ENCODE measurements around the gene SMARCD1.

Gene SMARCD1

DNA sequence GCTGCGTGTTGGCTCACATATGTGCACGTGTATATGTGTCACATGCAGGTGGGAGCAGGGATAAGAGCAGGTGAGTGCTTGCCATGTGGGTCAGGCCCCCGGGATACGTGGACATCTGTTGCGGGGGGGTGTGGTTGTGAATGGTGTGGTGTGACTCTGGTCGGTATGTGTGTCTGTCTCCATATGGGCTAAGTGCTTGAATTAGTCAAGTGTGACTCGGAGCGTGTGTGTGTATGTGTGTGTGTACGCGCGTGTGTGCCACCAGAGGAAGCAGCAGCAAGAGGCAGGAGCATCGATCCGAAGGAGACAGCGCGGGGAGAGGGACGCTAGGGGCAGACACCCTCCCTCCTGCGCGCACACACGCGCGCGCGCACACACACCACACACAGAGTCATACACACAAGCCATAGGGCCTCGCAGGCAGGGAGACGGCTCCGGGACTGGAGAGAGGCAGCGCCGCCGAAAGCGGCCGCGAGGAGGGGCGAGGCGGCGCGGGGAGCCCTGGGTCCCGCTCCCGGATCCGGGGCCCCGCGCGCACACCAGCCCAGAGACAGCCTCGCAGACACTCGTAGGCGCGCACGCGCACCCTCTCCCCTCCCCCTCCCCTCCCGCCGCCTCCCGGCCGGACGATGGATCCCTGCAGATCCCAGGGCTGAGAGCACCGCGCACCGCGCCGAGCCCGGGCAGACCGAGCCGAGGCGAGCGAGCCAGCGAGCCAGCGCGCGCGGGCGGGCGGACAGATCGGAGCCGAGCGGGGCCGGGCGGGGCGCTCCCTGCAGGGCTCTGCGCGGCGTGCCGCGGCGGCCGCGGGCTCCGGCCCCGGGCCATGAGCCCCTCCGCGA is 27.9 kb upstream of the SMARCD1 start, which contains the start of gene ASIC1:
TSS of gene ASIC1 (plus strand) at position 597 of the 842 bp plus-strand sequence. CDS start 1,171 bp downstream, outside the sequence.
- DNase-seq, result peak; percentile 38

DNA sequence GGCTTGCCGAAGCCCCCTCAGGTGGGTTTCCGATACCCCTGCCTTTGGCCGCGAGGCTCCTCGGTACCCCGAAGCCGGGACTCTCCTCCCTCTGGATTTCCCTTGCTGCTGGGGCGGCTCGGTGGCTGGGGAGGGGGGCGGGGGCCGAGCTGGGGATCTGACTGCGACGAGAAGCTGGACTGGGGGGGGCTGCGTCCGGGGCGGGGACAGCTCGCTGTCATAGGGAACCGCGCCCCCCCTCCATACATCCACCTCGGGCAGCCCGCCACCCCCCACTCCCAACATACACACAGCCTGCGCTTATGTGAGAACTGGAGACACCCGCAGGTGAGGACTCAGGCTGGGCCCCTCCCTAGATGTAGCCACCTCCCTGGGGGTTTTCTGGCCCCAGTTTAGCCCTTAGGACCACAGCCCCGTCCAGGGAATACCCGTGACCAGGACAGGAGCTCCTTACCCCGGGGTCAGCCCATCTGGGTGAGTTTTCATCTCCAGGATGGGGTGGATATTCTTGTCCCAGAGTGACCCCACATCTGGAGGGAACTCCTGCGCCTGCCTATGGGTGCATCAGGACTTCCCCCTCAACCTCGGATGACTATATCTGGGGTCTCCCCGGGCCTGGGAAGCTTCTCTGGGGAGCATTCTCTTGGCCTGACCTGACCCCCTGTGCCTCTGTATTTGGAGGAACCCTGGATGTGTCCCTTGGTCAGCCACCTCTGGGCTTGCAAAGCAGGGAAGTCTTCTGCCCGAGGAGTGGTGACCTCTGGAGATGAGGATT is 27.1 kb upstream of the SMARCD1 start:
- DNase-seq, result no peak

DNA sequence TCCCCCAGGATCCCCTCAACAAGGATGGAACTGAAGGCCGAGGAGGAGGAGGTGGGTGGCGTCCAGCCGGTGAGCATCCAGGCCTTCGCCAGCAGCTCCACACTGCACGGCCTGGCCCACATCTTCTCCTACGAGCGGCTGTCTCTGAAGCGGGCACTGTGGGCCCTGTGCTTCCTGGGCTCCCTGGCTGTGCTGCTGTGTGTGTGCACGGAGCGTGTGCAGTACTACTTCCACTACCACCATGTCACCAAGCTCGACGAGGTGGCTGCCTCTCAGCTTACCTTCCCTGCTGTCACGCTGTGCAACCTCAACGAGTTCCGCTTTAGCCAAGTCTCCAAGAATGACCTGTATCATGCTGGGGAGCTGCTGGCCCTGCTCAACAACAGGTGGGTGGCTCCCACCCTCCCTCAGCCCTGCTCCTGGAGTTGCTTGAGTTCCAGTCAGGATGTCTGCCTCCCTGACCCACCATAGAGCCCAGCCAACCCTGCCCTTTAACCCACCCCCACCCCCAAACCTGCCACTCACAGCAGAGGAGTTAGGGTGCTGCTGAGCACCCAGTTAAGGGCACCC is 26.3 kb upstream of the SMARCD1 start:
- no peak for DNase-seq

DNA sequence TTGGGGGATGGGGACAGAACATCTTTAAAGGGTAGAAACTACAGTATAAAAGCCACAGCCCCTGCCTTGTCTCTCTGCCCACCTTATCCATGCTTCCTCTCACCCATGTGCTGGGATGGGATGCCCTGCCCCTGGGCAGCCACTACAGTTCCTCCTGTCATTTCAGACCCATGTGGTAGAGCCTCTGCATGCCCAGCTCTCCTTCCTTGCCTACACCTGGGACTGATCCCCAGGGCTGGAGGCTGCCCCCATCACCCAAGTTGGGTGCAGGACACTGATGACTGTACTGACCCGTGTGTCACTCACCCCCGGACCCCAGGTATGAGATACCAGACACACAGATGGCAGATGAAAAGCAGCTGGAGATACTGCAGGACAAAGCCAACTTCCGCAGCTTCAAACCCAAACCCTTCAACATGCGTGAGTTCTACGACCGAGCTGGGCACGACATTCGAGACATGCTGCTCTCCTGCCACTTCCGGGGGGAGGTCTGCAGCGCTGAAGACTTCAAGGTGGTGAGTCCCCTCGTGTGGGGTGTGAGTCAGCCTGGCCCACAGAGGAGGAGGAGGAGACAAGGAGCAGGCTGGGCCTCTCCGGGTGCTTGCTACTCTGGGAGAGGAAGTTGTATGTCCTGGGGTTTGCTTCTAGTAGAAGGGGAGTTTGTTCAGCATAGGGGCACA is 25.6 kb upstream of the SMARCD1 start:
- no peak for DNase-seq

DNA sequence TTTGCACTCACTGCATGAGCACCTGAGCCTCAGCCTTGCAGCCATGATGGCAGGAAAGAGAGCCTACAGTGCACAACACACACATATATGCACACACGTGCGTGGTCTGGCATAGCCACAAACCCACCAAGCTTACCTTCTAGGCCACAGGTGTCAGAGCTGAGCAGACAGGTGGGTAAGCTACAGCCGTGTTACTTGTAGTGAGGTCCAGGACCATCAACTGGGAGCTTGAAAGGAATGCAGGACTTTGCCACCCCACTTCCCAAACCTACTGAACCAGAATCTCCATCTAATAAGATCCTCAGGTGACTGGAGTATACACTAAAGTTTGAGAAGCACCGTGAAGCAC is 25.0 kb upstream of the SMARCD1 start:
- no peak for DNase-seq

DNA sequence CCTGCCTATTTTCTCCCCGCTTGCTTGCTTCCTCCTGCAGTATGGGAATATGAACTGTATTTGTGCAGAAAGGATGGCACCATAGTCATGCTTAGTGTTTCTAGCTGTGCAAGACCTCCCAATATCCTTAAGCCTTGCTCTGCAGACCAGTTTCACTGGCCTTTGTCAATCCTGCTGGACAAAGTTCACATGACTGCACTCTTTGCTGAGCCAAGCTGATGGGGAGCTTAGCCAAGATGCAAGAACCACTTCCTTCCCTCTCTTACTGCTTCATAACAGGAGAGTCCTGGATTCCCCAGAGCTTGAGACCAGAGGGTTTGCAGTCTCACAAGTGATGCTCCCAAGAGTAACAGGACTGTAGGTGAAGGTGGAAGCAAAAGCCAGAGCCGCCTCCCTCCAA is 24.0 kb upstream of the SMARCD1 start:
- DNase-seq, result no peak

DNA sequence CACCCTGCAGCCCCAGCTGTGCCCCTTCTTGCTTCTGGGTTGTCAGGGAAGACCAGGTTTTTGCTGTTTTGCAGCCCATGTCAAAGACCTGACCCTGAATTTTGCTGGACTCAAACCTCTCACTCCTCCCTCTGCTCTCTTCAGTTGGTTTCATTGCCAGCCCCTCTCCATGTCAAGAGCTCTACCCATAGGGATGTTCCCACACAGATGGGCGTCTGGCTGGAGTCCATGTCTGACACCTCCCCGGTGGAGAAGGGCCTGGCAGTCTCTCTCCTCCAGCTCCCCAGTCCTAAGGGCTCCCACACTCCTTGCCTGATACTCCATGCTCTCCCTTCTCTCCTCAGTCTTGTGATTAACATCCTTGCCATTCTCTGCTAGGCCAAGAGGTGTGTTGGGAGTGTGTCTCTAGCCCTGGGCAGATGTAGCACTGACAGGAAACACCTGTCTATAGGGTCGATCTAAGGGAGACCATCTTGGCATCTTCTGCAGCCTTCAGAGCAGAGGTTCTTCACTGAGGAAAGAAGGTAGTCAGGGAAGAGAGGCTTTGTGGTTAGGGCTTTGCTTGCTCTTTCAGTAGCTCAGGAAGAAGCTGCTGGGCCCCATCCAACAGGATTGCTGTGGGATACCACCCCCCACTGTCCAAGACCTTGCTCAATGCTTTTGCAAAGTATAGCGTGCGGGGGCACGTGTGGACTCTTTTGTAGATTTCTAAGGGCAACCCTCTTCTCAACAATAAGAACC is 23.0 kb upstream of the SMARCD1 start:
- DNase-seq, result no peak

DNA sequence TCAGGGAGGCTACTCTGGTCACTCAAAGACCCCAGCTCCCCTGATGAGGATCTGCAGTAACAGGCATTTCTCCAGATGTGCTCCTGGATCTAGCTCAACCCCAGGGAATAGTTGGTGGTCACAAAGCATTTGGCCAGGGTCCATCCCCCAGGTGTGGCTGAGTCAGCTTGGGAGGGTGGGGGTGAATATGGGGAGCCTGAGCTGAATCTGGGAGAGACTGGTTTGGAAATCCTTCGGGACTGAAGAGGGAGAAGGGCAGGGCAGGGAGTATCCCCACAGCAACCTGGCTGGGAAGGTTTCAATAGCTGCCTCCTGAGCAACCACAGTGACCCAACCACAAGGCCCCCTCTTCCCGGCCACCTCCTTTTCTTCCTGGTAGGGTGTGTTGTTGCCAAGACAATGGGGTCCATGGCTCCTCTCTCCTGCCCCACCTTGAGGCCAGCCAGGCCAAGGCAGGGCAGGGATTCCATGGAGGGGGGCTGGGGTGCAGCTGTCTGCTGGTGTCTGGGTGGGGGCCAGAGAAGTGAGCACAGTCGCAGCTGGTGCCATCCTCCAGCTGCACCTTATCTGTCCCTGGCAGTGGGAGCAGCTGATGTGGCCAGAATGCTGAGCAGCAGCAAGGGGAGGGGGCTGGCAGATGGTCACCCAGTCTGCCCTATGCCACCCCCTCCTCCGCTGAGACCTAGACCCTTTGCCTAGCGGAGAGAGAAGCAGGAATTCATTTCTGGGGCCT is 22.2 kb upstream of the SMARCD1 start:
- no peak for DNase-seq

DNA sequence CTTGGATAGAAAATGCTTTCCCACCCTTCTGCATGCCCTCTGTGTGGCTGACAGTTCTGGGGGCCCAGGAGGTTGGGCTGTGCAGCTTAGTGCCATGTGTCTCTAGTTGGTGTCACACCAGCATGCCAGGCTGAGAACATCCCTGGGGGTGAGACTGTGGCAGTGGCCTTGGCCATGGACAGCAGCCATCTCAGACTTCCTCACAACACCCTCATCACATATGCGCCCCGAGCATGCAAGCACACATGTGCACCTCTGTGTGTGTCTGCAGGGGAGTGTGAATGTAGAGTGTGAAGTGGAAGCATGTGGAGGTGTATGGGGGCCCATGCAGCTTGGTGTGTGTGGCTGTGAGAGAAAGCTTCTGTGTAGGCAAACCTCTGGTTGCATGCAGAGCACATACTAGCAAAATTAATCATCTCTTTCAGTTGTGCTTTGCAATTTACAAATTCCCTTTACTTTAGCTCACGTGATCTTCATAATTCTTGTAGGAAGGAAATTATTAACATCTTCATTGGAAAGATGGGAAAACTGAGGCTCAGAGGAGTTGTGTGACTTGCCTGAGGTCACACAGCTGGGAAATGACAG is 19.3 kb upstream of the SMARCD1 start:
- no peak for DNase-seq

DNA sequence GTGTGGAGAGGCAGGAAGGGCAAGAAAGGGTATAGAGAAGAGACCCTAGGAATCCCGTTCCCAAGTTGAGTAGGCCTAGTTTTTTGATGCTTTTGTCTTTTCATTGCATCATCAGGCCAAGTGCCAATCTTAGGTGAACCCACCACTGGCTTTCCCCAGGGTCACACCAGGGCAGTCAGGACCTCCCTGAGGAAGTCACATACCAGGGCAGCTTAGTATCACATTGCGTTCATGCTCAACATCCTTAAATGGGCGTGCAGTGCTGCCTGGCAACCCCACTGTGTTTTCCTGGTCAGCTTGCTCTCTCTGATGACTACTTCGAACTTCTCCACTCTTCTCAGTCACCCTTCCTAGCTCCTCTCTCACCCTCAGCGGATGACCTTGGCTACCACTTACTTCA is 18.7 kb upstream of the SMARCD1 start:
- DNase-seq, result peak; percentile 69

DNA sequence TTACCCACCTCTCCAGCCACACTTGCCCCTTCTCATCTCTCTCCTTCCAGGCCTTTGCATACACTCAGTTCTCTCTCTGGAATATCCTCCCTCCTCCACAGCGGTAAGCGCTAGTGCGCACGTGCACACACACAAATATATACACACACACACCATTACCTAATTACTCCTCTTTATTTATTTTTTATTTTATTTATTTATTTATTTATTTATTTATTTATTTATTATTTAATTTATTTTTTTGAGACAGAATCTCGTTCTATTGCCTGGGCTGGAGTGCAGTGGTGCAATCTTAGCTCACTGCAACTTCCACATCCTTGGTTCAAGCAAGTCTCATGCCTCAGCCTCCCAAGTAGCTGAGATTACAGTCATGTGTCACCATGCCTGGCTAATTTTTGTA is 16.1 kb upstream of the SMARCD1 start:
- no peak for DNase-seq

DNA sequence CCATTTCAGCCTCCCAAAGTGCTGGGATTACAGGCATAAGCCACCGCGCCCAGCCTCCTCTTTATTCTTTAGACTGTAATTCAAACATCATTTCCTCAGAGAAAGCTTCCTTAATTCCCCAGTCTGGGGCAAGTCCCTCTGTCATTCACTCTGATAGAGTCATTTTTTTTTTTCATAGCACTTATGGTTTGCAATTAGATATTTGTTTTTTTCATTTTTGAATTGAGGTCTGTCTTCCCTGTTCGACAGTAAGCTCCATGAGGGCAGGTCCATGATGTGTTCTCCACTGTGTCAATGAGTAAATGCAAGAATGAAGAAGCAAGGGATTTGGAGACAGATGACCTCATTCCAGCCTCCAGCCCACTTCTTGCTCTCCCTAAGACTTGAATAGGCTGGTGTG is 15.6 kb upstream of the SMARCD1 start:
- no peak for DNase-seq

DNA sequence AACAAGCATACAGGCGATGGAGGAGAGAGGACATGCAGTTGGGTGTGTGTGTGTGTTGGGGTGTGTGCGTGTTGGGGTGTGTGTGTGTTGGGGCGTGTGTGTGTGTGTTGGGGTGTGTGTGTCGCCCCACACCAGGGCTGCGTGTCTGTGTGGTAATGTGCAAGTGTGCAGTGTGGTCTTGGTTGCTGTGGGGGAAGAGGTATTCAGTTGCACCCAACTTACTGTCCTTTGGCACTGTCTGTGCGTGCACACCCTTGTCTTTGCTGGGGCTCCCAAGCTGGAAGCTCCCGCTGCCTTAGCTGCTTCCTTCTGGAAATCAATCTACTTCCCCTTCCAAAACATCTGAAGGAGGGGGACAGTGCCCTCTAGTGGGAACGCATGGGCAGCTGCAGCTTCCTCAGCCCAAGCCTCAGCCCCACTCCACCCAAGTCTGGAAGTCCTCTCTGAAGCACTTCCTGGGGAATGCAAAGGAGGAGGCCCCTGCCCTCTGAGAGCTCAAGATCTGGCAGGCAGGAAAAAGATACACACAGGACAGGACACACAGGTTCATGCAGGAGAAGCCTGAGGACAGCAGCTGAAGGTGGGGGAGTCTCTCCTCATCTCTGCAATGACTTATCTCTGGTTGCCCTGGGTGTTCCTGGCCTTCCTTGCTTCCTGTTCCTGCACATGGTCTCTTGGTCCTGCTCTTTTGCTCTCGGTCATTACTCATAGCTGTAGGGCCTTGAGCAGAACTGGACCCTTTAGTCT is 14.7 kb upstream of the SMARCD1 start:
- DNase-seq, result peak; percentile 38

DNA sequence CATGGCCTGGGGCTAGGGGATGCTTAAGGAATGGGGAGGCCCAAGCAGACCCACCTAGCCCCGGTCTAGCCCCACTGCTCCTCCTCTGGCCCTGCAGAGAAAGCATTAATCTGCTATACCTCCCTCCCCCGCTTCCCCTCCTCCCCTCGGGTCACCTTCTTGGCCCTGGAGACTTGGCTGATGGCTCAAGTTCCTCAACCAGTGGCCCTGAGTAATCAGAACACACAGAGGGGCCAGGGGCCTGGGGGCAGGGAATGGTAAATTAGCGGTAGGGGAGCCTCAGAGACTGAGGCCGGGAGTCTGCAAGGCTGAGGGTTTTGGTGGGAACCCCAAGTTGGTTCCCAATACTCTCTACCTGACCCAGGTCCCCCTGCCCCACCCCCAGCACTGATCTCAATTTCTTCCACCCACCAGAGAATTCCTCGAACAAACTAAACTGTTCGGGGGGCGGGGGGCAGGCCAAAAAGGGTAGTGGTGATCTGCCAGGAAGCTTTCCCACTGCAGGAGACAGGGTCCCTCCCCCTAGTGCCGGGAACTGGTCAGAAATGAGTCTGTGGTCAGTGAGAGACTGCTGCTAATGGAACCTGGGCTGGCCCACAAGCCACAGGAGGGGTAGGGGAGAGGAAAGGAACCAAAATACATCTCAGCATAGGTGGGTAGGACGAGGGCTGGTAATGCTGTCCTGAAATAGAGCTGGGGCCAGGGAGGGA is 12.8 kb upstream of the SMARCD1 start:
- no peak for DNase-seq

DNA sequence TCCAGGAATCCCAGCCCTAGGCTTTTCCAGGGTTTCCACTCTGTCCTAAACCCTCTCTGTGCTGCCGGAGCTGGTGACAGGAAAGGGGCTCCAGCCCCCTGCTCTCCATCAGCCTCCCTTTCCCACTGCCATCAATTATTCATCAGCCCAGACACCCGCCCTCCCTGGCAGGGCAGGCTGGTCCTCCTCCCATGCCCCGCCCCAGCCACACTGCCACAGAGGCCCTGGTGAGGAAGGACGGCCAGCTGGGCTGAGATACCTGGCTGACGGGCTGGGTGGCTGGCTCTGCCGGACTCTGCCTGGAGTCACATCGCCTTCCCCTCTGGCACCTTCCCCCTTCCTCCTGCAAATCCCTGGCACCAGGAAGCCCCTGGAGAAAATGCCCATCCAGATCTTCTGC is 11.9 kb upstream of the SMARCD1 start:
- DNase-seq, result no peak

DNA sequence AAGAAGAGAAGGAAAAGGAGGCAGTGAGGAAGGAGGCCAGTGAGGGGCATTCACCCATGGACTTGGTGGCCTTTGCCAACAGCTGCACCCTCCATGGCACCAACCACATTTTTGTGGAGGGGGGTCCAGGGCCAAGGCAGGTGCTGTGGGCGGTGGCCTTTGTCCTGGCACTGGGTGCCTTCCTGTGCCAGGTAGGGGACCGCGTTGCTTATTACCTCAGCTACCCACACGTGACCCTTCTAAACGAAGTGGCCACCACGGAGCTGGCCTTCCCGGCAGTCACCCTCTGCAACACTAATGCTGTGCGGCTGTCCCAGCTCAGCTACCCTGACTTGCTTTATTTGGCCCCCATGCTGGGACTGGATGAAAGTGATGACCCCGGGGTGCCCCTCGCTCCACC is 11.4 kb upstream of the SMARCD1 start:
- no peak for DNase-seq

DNA sequence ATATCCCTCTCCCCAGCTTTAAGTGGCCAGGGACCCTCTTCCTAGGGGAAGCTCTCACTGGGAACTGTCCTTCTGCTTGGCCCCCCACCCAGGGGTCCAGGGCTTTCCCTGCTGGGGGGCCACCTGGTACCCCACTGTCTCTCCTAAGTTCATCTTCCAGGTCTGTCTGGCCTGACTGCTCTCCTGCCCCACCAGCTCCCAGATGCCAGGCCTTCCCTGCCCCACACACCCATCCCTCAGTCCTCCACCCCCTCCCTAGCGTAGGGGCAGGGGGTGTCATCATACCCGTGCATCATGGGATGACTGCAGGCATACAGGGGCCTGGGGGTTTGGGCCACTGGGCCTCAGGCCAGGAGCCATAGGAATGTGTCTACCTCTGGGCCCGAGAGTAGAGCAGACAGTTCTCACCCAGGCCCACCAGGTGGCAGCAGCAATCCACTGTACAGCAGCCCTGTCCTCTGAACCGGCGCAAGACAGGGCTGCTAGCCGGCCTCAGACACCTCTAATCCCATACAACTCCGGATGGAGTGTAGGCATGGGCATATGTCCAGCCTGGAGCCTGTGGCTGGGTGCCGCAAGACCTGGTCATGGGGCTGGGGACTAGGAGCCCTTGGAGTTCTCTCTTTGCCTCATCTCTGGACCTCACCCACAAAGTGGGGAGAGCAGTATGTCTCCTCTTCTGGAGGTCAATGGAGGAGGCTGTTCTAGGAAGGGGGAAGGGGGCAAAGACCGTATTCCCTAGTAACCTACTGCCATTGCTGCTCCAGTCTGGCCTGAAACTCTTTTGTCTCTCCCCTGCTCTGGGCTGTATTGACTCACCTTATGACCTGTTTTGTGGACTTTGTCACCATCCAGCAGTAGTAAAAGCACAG is 10.0 kb upstream of the SMARCD1 start:
- DNase-seq, result peak; percentile 68

DNA sequence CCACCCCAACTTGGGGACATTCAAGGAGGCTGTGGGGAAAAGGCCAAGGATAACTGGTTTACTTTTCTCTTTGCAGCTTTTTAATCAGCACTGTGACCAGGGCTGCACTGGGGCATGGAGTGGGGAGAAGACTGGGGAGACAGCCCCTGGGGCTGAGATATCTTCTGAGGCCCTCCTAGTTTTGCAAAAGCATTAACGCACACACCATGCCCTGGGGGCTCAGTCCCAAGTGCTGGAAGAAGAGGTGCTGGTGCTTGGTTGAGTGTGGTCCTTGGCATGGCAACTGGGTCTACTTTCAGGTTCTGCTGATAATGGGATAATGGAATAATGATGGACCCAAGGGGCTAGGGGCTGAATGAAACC is 9.4 kb upstream of the SMARCD1 start:
- DNase-seq, result no peak

DNA sequence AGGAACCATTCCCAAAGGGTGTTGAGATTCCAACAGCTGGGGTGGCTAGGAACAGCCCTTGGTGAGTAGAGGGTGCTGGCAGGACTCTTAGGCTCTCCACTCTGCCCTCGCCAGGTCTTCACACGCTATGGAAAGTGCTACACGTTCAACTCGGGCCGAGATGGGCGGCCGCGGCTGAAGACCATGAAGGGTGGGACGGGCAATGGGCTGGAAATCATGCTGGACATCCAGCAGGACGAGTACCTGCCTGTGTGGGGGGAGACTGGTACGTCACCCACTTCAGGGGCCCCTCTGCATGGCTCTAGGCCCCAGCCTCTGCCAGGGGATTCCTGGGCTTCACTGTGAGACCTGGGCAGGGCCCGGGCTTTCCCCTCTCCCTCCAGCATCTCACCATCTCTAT is 8.0 kb upstream of the SMARCD1 start:
- no peak for DNase-seq
